Measurements from ENCODE around the gene AURKB. TPM values are rescaled to one million over a fixed set of nuclear protein-coding genes. Genes with fewer than 3 reads are reported as not detected.

The AURKB gene
- total and polyA plus RNA-seq, 10 of the 15 experiments (the other 5 are each of a cell fraction or from before 2014, with no cell fraction given) = 52.7 to 209 (median 128) TPM

GRCh38 chr17:8248751-8249607 is 38.6 kb upstream of the AURKB start, which contains the start of gene PFAS (continued):
- TF ChIP-seq E4F1 (IDR thresholded peaks at IDR 0.05; ENCODE audit: borderline replicate concordance, partially characterized antibody) (peak; percentile 26), ZNF207 (IDR thresholded peaks at IDR 0.05; ENCODE audit: borderline replicate concordance) (no peak), RUNX3 (IDR thresholded peaks at IDR 0.05; ENCODE audit: low read length) (peak; percentile 64), NFYB (IDR thresholded peaks at IDR 0.05; ENCODE audit: insufficient read depth, low read depth, low read length) (peak; percentile 45; the same call in 1 of the 2 replicates), CBFB (IDR thresholded peaks at IDR 0.05; ENCODE audit: low read depth) (no peak; the same call in 1 of the 2 replicates), RAD51 (IDR thresholded peaks at IDR 0.05) (no peak), SREBF2 (IDR thresholded peaks at IDR 0.05; ENCODE audit: low read length) (no peak), FOXK2 (IDR thresholded peaks at IDR 0.05) (no peak), MYC (IDR thresholded peaks at IDR 0.05; ENCODE audit: insufficient read depth, insufficient read length, insufficient replicate concordance, low read length, severe bottlenecking) (peak; percentile 98), ZBTB33 (IDR thresholded peaks at IDR 0.05) (no peak), WRNIP1 (IDR thresholded peaks at IDR 0.05; ENCODE audit: borderline replicate concordance, low read depth, low read length) (no peak), KDM1A (IDR thresholded peaks at IDR 0.05; ENCODE audit: borderline replicate concordance) (no peak), EP300 (IDR thresholded peaks at IDR 0.05; ENCODE audit: borderline replicate concordance in 1 of 2, control insufficient read depth in 1 of 2, low read depth in 2 of 2, low read length in 2 of 2) (peak; percentile 30 to 57; a peak in 2 of 4 replicates), ZBTB4 (CRISPR knock-in tag; IDR thresholded peaks at IDR 0.05) (no peak), ZNF24 (IDR thresholded peaks at IDR 0.05) (no peak), E2F8 (IDR thresholded peaks at IDR 0.05; ENCODE audit: low read depth, partially characterized antibody) (no peak), TCF7 (IDR thresholded peaks at IDR 0.05; ENCODE audit: borderline replicate concordance) (no peak), GATAD2B (conservative IDR thresholded peaks at IDR 0.05; ENCODE audit: low read depth) (no peak), YY1 (IDR thresholded peaks at IDR 0.05; ENCODE audit: low read depth, low read length) (peak; percentile 80)

Measured in GM12878 (cell line).